ENCODE data around the gene KCNMA1.

- TF ChIP-seq TARDBP (IDR thresholded peaks at IDR 0.05; ENCODE audit: borderline replicate concordance) (no peak), PKNOX1 (IDR thresholded peaks at IDR 0.05) (no peak), EZH2 (IDR thresholded peaks at IDR 0.05; ENCODE audit: borderline replicate concordance, control insufficient read depth, low read depth, low read length) (no peak), CTCF (IDR thresholded peaks at IDR 0.05 in 2 of 3, conservative IDR thresholded peaks at IDR 0.05 in 1 of 3; ENCODE audit: control insufficient read depth in 2 of 3, extremely low read depth in 1 of 3, insufficient read depth in 1 of 3, low read depth in 3 of 3, low read length in 3 of 3) (no peak), RFX5 (IDR thresholded peaks at IDR 0.05; ENCODE audit: low read depth, low read length) (no peak)
Measured at GRCh38 chr10:77034795-77035194, 602.8 kb downstream of the KCNMA1 start.
